Astrocyte (in vitro differentiated cells and primary cell): ENCODE results near the gene PDCD1. TPM values are rescaled to one million over a fixed set of nuclear protein-coding genes. Genes with fewer than 3 reads are reported as not detected.
A peak's percentile ranks its signal among the peaks of the same experiment; 100 is the strongest.

Source experiments
- DNase-seq: peaks from one replicate; pipeline ENCODE4 v3.0.0-alpha.2; 2010; ENCODE audit warnings: low read depth
- FAIRE-seq: peaks from 2 replicates; lab custom pipeline; 2011; peaks lifted over from hg19 to GRCh38; lab: Jason Lieb, UNC
- H2AFZ ChIP-seq: 2 replicates; pipeline ENCODE4 v1.6.0; 2012; ENCODE audit warnings: low read depth, low read length, inconsistent platforms
- H3K27ac ChIP-seq: 2 replicates; pipeline ENCODE4 v1.5.1; 2011; ENCODE audit warnings: low read depth, low read length, inconsistent platforms
- H3K27me3 ChIP-seq: 2 replicates; pipeline ENCODE4 v1.6.0; 2011; ENCODE audit warnings: low read length, inconsistent platforms; ENCODE audit not compliant: insufficient read depth
- H3K36me3 ChIP-seq: 2 replicates; pipeline ENCODE4 v1.5.1; 2011; ENCODE audit warnings: low read length, inconsistent platforms; ENCODE audit not compliant: insufficient read depth
- H3K4me1 ChIP-seq: 2 replicates; pipeline ENCODE4 v1.5.1; 2011; ENCODE audit warnings: low read length, inconsistent platforms; ENCODE audit not compliant: insufficient read depth
- H3K4me2 ChIP-seq: 2 replicates; pipeline ENCODE4 v1.6.0; 2012; ENCODE audit warnings: low read length, inconsistent platforms
- H3K4me3 ChIP-seq: 2 replicates; pipeline ENCODE4 v1.5.1; 2011; ENCODE audit warnings: low read depth, mild to moderate bottlenecking, low read length, inconsistent platforms; ENCODE audit not compliant: insufficient read depth
- H3K79me2 ChIP-seq: 2 replicates; pipeline ENCODE4 v1.6.0; 2012; ENCODE audit warnings: mild to moderate bottlenecking, low read length, inconsistent platforms; ENCODE audit not compliant: insufficient read depth
- H3K9ac ChIP-seq: 2 replicates; pipeline ENCODE4 v1.6.0; 2012; ENCODE audit warnings: mild to moderate bottlenecking, low read length, inconsistent platforms
- H3K9me3 ChIP-seq: 2 replicates; pipeline ENCODE4 v1.5.1; 2012; ENCODE audit warnings: low read depth, mild to moderate bottlenecking, low read length, inconsistent platforms; ENCODE audit not compliant: insufficient read depth
- H4K20me1 ChIP-seq: 2 replicates; pipeline ENCODE4 v1.6.0; 2012; ENCODE audit warnings: low read length, inconsistent platforms; ENCODE audit not compliant: insufficient read depth
- H3K27ac Mint-ChIP-seq: one replicate; pipeline ENCODE4 v1.8.0; 2021; ENCODE audit warnings: mild to moderate bottlenecking, mixed read lengths; ENCODE audit not compliant: unreplicated experiment
- H3K27me3 Mint-ChIP-seq: one replicate; pipeline ENCODE4 v1.8.0; 2021; ENCODE audit warnings: low read depth, mixed read lengths; ENCODE audit not compliant: unreplicated experiment
- H3K36me3 Mint-ChIP-seq: one replicate; pipeline ENCODE4 v1.8.0; 2021; ENCODE audit warnings: low read depth, mixed read lengths; ENCODE audit not compliant: unreplicated experiment
- H3K4me1 Mint-ChIP-seq: one replicate; pipeline ENCODE4 v1.8.0; 2021; ENCODE audit warnings: low read depth, mixed read lengths; ENCODE audit not compliant: unreplicated experiment
- H3K4me3 Mint-ChIP-seq: one replicate; pipeline ENCODE4 v1.8.0; 2021; ENCODE audit warnings: mild to moderate bottlenecking, moderate library complexity, mixed read lengths; ENCODE audit not compliant: unreplicated experiment
- H3K9me3 Mint-ChIP-seq: one replicate; pipeline ENCODE4 v1.8.0; 2021; ENCODE audit warnings: mild to moderate bottlenecking, mixed read lengths; ENCODE audit not compliant: unreplicated experiment
- CTCF ChIP-seq: IDR thresholded peaks from 2 replicates; pipeline ENCODE4 v1.5.1; 2011; ENCODE audit warnings: low read depth, mild to moderate bottlenecking, inconsistent platforms, low read length, moderate library complexity; ENCODE audit not compliant: insufficient read depth
- EZH2 ChIP-seq: IDR thresholded peaks from 2 replicates; pipeline ENCODE4 v1.6.1; 2012; ENCODE audit warnings: mild to moderate bottlenecking, low read length, inconsistent platforms; ENCODE audit not compliant: insufficient read depth
- total RNA-seq: library from RNA; stranded (reverse); gene quantifications from 2 replicates; pipeline ENCODE4 v1.2.1, GENCODE V29; 2021

Gene PDCD1
- total RNA-seq, 1 donor from 2014 or later, result not detected

- H3K27me3 ChIP-seq, result peaks cover 39% of the 10 kb centered on the region
- no peak overlapping the region for H3K9ac ChIP-seq
- no peaks in the 10 kb centered on the region for H3K4me1 Mint-ChIP-seq
- H4K20me1 ChIP-seq, result no peaks in the 10 kb centered on the region
- no peaks in the 10 kb centered on the region for H3K9me3 Mint-ChIP-seq
- no peaks in the 10 kb centered on the region for H3K36me3 ChIP-seq
- no peak overlapping the region for H2AFZ ChIP-seq
- no peak for DNase-seq
- H3K79me2 ChIP-seq, result no peaks in the 10 kb centered on the region
- H3K4me1 ChIP-seq, result no peaks in the 10 kb centered on the region
- no peak overlapping the region for H3K4me3 Mint-ChIP-seq
- peak overlapping the region; percentile 34 for H3K27ac Mint-ChIP-seq
- no peaks in the 10 kb centered on the region for H3K9me3 ChIP-seq
- FAIRE-seq, result no peak
- no peak overlapping the region for H3K27ac ChIP-seq
- peaks cover 2% of the 10 kb centered on the region for H3K36me3 Mint-ChIP-seq
- no peak overlapping the region for H3K4me3 ChIP-seq
- H3K27me3 Mint-ChIP-seq, result peaks cover 34% of the 10 kb centered on the region
- TF ChIP-seq EZH2 (no peak), CTCF (no peak)
- H3K4me2 ChIP-seq, result no peak overlapping the region
Observed at GRCh38 chr2:241841181-241842066, 17.3 kb downstream of the PDCD1 start.

- Mint-ChIP-seq H3K4me3 (no peak overlapping the region), H3K27me3 (peaks cover 22% of the 10 kb centered on the region), H3K36me3 (no peaks in the 10 kb centered on the region), H3K27ac (no peak overlapping the region), H3K4me1 (peaks cover 5% of the 10 kb centered on the region), H3K9me3 (peaks cover 1% of the 10 kb centered on the region)
- Histone ChIP-seq H3K79me2 (no peaks in the 10 kb centered on the region), H3K9ac (no peak overlapping the region), H3K9me3 (no peaks in the 10 kb centered on the region), H3K4me3 (no peak overlapping the region), H3K27ac (no peak overlapping the region), H3K4me2 (no peak overlapping the region), H2AFZ (no peak overlapping the region), H4K20me1 (no peaks in the 10 kb centered on the region), H3K36me3 (no peaks in the 10 kb centered on the region), H3K27me3 (peaks cover 30% of the 10 kb centered on the region), H3K4me1 (no peaks in the 10 kb centered on the region)
- TF ChIP-seq EZH2, result no peak
- TF ChIP-seq CTCF, result no peak
- DNase-seq (no peak), FAIRE-seq (no peak)
Observed at GRCh38 chr2:241837197-241837965, 21.3 kb downstream of the PDCD1 start.
